Fibroblast of the conjunctiva (primary cell): ENCODE measurements around the gene FOXP1.
"Not testable (repeated sequence)": the region's sequence is repeated elsewhere in the genome, so short reads cannot be mapped to it uniquely, and the experiment has no call there.

Experiments used
- DNase-seq: peaks from one replicate; pipeline ENCODE4 v3.0.0-alpha.2; 2010; ENCODE audit warnings: low read depth

The FOXP1 gene

GRCh38 chr3:71033681-71034220, 549.8 kb downstream of the FOXP1 start:
- DNase-seq, result no peak

- DNase-seq, result no peak
These were observed 551.5 kb downstream of the FOXP1 start for GRCh38 chr3:71031914-71032521.

- no peak for DNase-seq
These were observed 552.3 kb downstream of the FOXP1 start for GRCh38 chr3:71031181-71031580.

GRCh38 chr3:71030748-71031147, 552.8 kb downstream of the FOXP1 start:
- no peak for DNase-seq

- DNase-seq, result no peak
These were observed 553.8 kb downstream of the FOXP1 start for GRCh38 chr3:71029770-71030169.

- DNase-seq, result no peak
These were observed 554.7 kb downstream of the FOXP1 start for GRCh38 chr3:71028802-71029201.

GRCh38 chr3:71028184-71028583, 555.3 kb downstream of the FOXP1 start:
- DNase-seq, result no peak

- peak; percentile 47 for DNase-seq
These were observed 556.6 kb downstream of the FOXP1 start for GRCh38 chr3:71026634-71027578.

- no peak for DNase-seq
These were observed 558.0 kb downstream of the FOXP1 start for GRCh38 chr3:71025516-71025915.

- no peak for DNase-seq
These were observed 558.5 kb downstream of the FOXP1 start for GRCh38 chr3:71025010-71025409.

- DNase-seq, result no peak
These were observed 560.8 kb downstream of the FOXP1 start for GRCh38 chr3:71022551-71023335.

- DNase-seq, result no peak
These were observed 564.7 kb downstream of the FOXP1 start for GRCh38 chr3:71018799-71019198.

GRCh38 chr3:71016178-71016845, 567.2 kb downstream of the FOXP1 start:
- no peak for DNase-seq

GRCh38 chr3:71014616-71015015, 568.9 kb downstream of the FOXP1 start:
- not testable (repeated sequence) for DNase-seq

GRCh38 chr3:71012971-71013370, 570.6 kb downstream of the FOXP1 start:
- no peak for DNase-seq

GRCh38 chr3:71011565-71012287, 571.8 kb downstream of the FOXP1 start:
- DNase-seq, result no peak

GRCh38 chr3:71010726-71011455, 572.6 kb downstream of the FOXP1 start:
- no peak for DNase-seq

GRCh38 chr3:71008350-71008935, 575.1 kb downstream of the FOXP1 start:
- no peak for DNase-seq

GRCh38 chr3:71006810-71007785, 576.4 kb downstream of the FOXP1 start:
- DNase-seq, result no peak
